SU-DHL-6 (cell line): ENCODE results near the gene TIPARP.
"Not testable (repeated sequence)": the region's sequence is repeated elsewhere in the genome, so short reads cannot be mapped to it uniquely, and the experiment has no call there.

Source experiments
- H2AFZ ChIP-seq: fragments of 200-600 bp; sonication (generic); 2 replicates; pipeline ENCODE4 v1.6.1; 2014; ENCODE audit warnings: low read depth, mild to moderate bottlenecking, moderate library complexity, mixed read lengths, antibody characterized with exemption, low read length; ENCODE audit not compliant: severe bottlenecking
- H3F3A ChIP-seq: fragments of 200-600 bp; shearing (Covaris generic); 2 replicates; pipeline ENCODE4 v1.6.0; 2016; ENCODE audit warnings: antibody characterized with exemption, mild to moderate bottlenecking; ENCODE audit not compliant: insufficient read depth
- H3K27ac ChIP-seq: fragments of 200-600 bp; sonication (generic); 2 replicates; pipeline ENCODE4 v1.5.1; 2016; ENCODE audit warnings: low read depth, mild to moderate bottlenecking, low read length, moderate library complexity, mixed read lengths
- H3K27me3 ChIP-seq: fragments of 200-600 bp; sonication (generic), shearing (Covaris generic); 2 replicates; pipeline ENCODE4 v1.6.0; 2014; ENCODE audit warnings: mild to moderate bottlenecking, low read length
- H3K36me3 ChIP-seq: fragments of 200-600 bp; sonication (generic); 2 replicates; pipeline ENCODE4 v1.6.1; 2014; ENCODE audit warnings: mild to moderate bottlenecking, low read length, mixed read lengths
- H3K4me2 ChIP-seq: fragments of 300-600, 200-600 bp; shearing (Covaris generic), sonication (generic); 2 replicates; pipeline ENCODE4 v1.6.0; 2014; ENCODE audit warnings: low read length, low read depth, mild to moderate bottlenecking; ENCODE audit not compliant: poor library complexity, severe bottlenecking
- H3K4me3 ChIP-seq: fragments of 200-600 bp; sonication (generic); 2 replicates; pipeline ENCODE4 v1.5.1; 2014; ENCODE audit warnings: antibody characterized with exemption, low read length, mild to moderate bottlenecking, mixed read lengths; ENCODE audit not compliant: insufficient read depth, poor library complexity, severe bottlenecking
- H3K79me2 ChIP-seq: fragments of 200-600 bp; sonication (generic); 2 replicates; pipeline ENCODE4 v1.6.1; 2014; ENCODE audit warnings: mild to moderate bottlenecking, low read length, moderate library complexity; ENCODE audit not compliant: insufficient read depth
- H3K9ac ChIP-seq: fragments of 200-600 bp; sonication (generic); 2 replicates; pipeline ENCODE4 v1.7.0; 2014; ENCODE audit warnings: mild to moderate bottlenecking, low read length
- H3K9me2 ChIP-seq: fragments of 200-600 bp; sonication (generic); replicated peaks from 2 replicates; pipeline ENCODE4 v1.6.1; 2014; ENCODE audit warnings: low read length; ENCODE audit not compliant: insufficient read depth
- H3K9me3 ChIP-seq: fragments of 200-600 bp; sonication (generic); 2 replicates; pipeline ENCODE4 v1.6.1; 2014; ENCODE audit warnings: low read length, mixed read lengths; ENCODE audit not compliant: insufficient read depth
- H4K20me1 ChIP-seq: fragments of 200-600 bp; sonication (generic); 2 replicates; pipeline ENCODE4 v1.6.1; 2014; ENCODE audit warnings: low read depth, mild to moderate bottlenecking, antibody characterized with exemption, low read length, moderate library complexity, mixed read lengths
- CTCF ChIP-seq: fragments of 200-600 bp; sonication (generic); IDR thresholded peaks from one replicate; pipeline ENCODE4 v1.5.1; 2017; ENCODE audit warnings: antibody characterized with exemption, mild to moderate bottlenecking, low read length, moderate library complexity; ENCODE audit not compliant: insufficient read depth, poor library complexity, severe bottlenecking
- EZH2phosphoT487 ChIP-seq: fragments of 200-600 bp; sonication (generic), shearing (Covaris generic); conservative IDR thresholded peaks from 2 replicates; pipeline ENCODE4 v1.6.1; 2018; ENCODE audit warnings: mild to moderate bottlenecking, antibody characterized with exemption, low read length, moderate library complexity, mixed read lengths

TIPARP gene

GRCh38 chr3:156707588-156707987 lies 33.2 kb downstream of the TIPARP start:
- no peak overlapping the region for H3K9ac ChIP-seq
- H3K36me3 ChIP-seq: peaks cover 66% of the 10 kb centered on the region
- peaks cover 15% of the 10 kb centered on the region for H3F3A ChIP-seq
- no peaks in the 10 kb centered on the region for H3K9me3 ChIP-seq
- H3K4me3 ChIP-seq: no peak overlapping the region
- H3K79me2 ChIP-seq: peaks cover 15% of the 10 kb centered on the region; the same call in 1 of the 2 replicates
- no peaks in the 10 kb centered on the region for H3K9me2 ChIP-seq
- no peak for TF ChIP-seq EZH2phosphoT487
- no peak for TF ChIP-seq CTCF
- H2AFZ ChIP-seq: no peak overlapping the region
- no peaks in the 10 kb centered on the region for H3K27me3 ChIP-seq
- H3K27ac ChIP-seq: no peak overlapping the region
- peaks cover 4% of the 10 kb centered on the region; the same call in 1 of the 2 replicates for H4K20me1 ChIP-seq
- no peak overlapping the region for H3K4me2 ChIP-seq

- Histone ChIP-seq H3F3A (peaks cover 7% of the 10 kb centered on the region), H3K36me3 (peaks cover 41% of the 10 kb centered on the region), H4K20me1 (no peaks in the 10 kb centered on the region), H3K9me3 (no peaks in the 10 kb centered on the region), H3K4me3 (no peak overlapping the region), H3K27me3 (no peaks in the 10 kb centered on the region), H3K9ac (no peak overlapping the region), H3K79me2 (peaks cover 8% of the 10 kb centered on the region; the same call in 1 of the 2 replicates), H2AFZ (no peak overlapping the region), H3K27ac (no peak overlapping the region), H3K4me2 (no peak overlapping the region), H3K9me2 (no peaks in the 10 kb centered on the region)
- TF ChIP-seq EZH2phosphoT487 (no peak), CTCF (no peak)
Observed at GRCh38 chr3:156710429-156710828, 36.0 kb downstream of the TIPARP start.

GRCh38 chr3:156711113-156711512 lies 36.7 kb downstream of the TIPARP start:
- H3K4me3 ChIP-seq: no peak overlapping the region
- H2AFZ ChIP-seq: no peak overlapping the region
- H3K9ac ChIP-seq: no peak overlapping the region
- no peak overlapping the region for H3K4me2 ChIP-seq
- no peak overlapping the region for H3K27ac ChIP-seq
- no peaks in the 10 kb centered on the region for H3K27me3 ChIP-seq
- H3K79me2 ChIP-seq: peaks cover 8% of the 10 kb centered on the region; the same call in 1 of the 2 replicates
- H3K9me3 ChIP-seq: no peaks in the 10 kb centered on the region
- no peaks in the 10 kb centered on the region for H3K9me2 ChIP-seq
- TF ChIP-seq CTCF (no peak), EZH2phosphoT487 (no peak)
- H4K20me1 ChIP-seq: no peaks in the 10 kb centered on the region
- peaks cover 35% of the 10 kb centered on the region for H3K36me3 ChIP-seq
- peaks cover 3% of the 10 kb centered on the region; the same call in 1 of the 2 replicates for H3F3A ChIP-seq

DNA sequence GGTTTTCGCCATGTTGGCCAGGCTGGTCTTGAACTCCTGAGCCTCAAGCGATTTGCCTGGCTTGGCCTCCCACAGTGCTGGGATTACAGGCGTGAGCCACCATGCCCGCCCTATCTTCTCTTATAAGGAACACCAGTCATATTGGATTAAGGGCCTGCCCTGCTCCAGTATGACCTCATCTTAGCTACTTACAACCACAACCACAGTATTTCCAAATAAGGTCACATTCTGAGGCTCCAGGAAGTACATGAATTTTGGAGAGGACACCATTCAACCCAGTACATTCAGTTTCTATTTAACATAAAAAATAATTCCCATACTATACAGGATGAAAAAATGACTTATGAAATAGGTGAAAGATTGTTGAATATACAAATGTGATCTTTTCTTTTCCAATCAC lies 37.6 kb downstream of the TIPARP start:
- H3K36me3 ChIP-seq: peaks cover 28% of the 10 kb centered on the region
- H3K9me2 ChIP-seq, H2AFZ ChIP-seq, H3K9me3 ChIP-seq, H3F3A ChIP-seq, H3K4me3 ChIP-seq, H3K9ac ChIP-seq, H4K20me1 ChIP-seq, H3K27ac ChIP-seq, H3K27me3 ChIP-seq, H3K79me2 ChIP-seq, H3K4me2 ChIP-seq: not testable (repeated sequence)
